Measurements from ENCODE around the gene LRRC74A. TPM values are rescaled to one million over a fixed set of nuclear protein-coding genes. Genes with fewer than 3 reads are reported as not detected.
A peak's percentile ranks its signal among the peaks of the same experiment; 100 is the strongest.

Gene LRRC74A
- total and polyA plus RNA-seq, 4 experiments from 2014 or later: not detected

- H3K4me1 ChIP-seq (ENCODE audit: insufficient read depth, low read length): peaks cover 25% of the 10 kb centered on the region
- H3K36me3 Mint-ChIP-seq: peaks cover 5 to 18% of the 10 kb centered on the region in 2 donors
- no peaks in the 10 kb centered on the region for H3K27me3 ChIP-seq (ENCODE audit: insufficient read depth, low read length)
- H3K4me3 ChIP-seq (ENCODE audit: low read length in 2 of 2): no peak overlapping the region
- H3K4me1 Mint-ChIP-seq: peaks cover 14 to 24% (median 17%) of the 10 kb centered on the region in 4 donors
- no peaks in the 10 kb centered on the region for H3K27me3 Mint-ChIP-seq
- H3K9me3 ChIP-seq (ENCODE audit: control insufficient read depth in 1 of 2, low read length in 2 of 2): no peaks in the 10 kb centered on the region
- ChIA-PET CTCF (ENCODE audit: partially characterized antibody) (interaction anchor here (1.5 to 10.5 kb wide), 3 partner anchors 31 to 72 kb away, joined by 3 to 209 read pairs (median 27); no protein-coding TSS in a partner anchor), POLR2A (ENCODE audit: partially characterized antibody) (interaction anchor here (1.4 kb wide), 1 partner anchor 27 kb away, joined by 3 read pairs; no protein-coding TSS in a partner anchor)
- intact Hi-C loops (cut with micrococcal nuclease): no loop called here
- H3K27ac ChIP-seq (ENCODE audit: low read depth, low read length): no peak overlapping the region
- no peaks in the 10 kb centered on the region for H3K9me3 Mint-ChIP-seq
- no peak overlapping the region for H3K4me3 Mint-ChIP-seq
- peak overlapping the region in 6 of 7 donors; percentile 1 to 85 (median 62) for H3K27ac Mint-ChIP-seq
- H3K36me3 ChIP-seq (ENCODE audit: insufficient read depth, low read length): no peaks in the 10 kb centered on the region
- no peak for DNase-seq
Measured at GRCh38 chr14:76780360-76780759, 45.8 kb upstream of the LRRC74A start.

- DNase-seq: no peak
- Mint-ChIP-seq H3K9me3 (no peaks in the 10 kb centered on the region), H3K27me3 (no peaks in the 10 kb centered on the region), H3K4me1 (peaks cover 14 to 24% (median 17%) of the 10 kb centered on the region in 4 donors), H3K36me3 (peaks cover 5 to 21% of the 10 kb centered on the region in 2 donors), H3K27ac (peak overlapping the region in 4 of 7 donors; percentile 58 to 77 (median 69)), H3K4me3 (no peak overlapping the region)
- ChIA-PET POLR2A (ENCODE audit: partially characterized antibody) (interaction anchor here (1.4 kb wide), 1 partner anchor 26 kb away, joined by 3 read pairs; no protein-coding TSS in a partner anchor), CTCF (ENCODE audit: partially characterized antibody) (interaction anchor here (1.5 to 10.5 kb wide), 4 partner anchors 10 to 72 kb away, joined by 3 to 209 read pairs (median 28); no protein-coding TSS in a partner anchor)
- Histone ChIP-seq H3K4me3 (ENCODE audit: low read length in 2 of 2) (no peak overlapping the region), H3K27ac (ENCODE audit: low read depth, low read length) (no peak overlapping the region), H3K4me1 (ENCODE audit: insufficient read depth, low read length) (peaks cover 25% of the 10 kb centered on the region), H3K27me3 (ENCODE audit: insufficient read depth, low read length) (no peaks in the 10 kb centered on the region), H3K9me3 (ENCODE audit: control insufficient read depth in 1 of 2, low read length in 2 of 2) (no peaks in the 10 kb centered on the region), H3K36me3 (ENCODE audit: insufficient read depth, low read length) (no peaks in the 10 kb centered on the region)
- intact Hi-C loops (cut with micrococcal nuclease): no loop called here
Measured at GRCh38 chr14:76780875-76781647, 45.1 kb upstream of the LRRC74A start.

DNA sequence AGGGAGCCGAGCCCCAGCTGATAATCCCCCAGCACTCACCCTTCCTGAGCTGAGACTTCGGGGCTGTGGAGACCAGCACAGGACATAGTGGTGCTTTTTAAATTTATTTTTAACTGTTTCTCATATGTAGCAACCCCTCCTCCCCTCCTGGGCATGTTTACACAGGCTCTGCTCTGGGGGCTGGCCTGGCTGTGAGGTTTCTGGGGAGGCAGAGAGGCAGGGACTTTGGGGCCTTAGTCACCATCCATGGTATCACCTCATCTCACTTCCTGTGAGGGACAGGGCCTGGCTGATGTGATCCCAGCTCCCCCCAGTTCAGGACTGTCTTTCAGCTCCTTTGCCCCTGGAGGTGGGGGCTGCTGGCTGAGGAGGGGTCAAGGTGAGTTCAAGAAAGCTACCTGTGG is 44.6 kb upstream of the LRRC74A start:
- H3K36me3 ChIP-seq (ENCODE audit: insufficient read depth, low read length): peaks cover under 1% of the 10 kb centered on the region
- CTCF ChIA-PET (ENCODE audit: partially characterized antibody): interaction anchor here (4.8 to 10.5 kb wide), 3 partner anchors 11 to 73 kb away, joined by 27 to 209 read pairs (median 30); no protein-coding TSS in a partner anchor
- H3K27me3 ChIP-seq (ENCODE audit: insufficient read depth, low read length): no peaks in the 10 kb centered on the region
- H3K27ac ChIP-seq (ENCODE audit: low read depth, low read length): no peak overlapping the region
- H3K4me1 ChIP-seq (ENCODE audit: insufficient read depth, low read length): peaks cover 25% of the 10 kb centered on the region
- no peaks in the 10 kb centered on the region for H3K9me3 ChIP-seq (ENCODE audit: control insufficient read depth in 1 of 2, low read length in 2 of 2)
- DNase-seq: no peak
- H3K4me3 ChIP-seq (ENCODE audit: low read length in 2 of 2): no peak overlapping the region
- POLR2A ChIA-PET (ENCODE audit: partially characterized antibody): interaction anchor here (1.4 kb wide), 1 partner anchor 25 kb away, joined by 3 read pairs; no protein-coding TSS in a partner anchor
- no peaks in the 10 kb centered on the region for H3K9me3 Mint-ChIP-seq
- H3K27ac Mint-ChIP-seq: peak overlapping the region in 5 of 7 donors; percentile 7 to 79 (median 48)
- H3K27me3 Mint-ChIP-seq: no peaks in the 10 kb centered on the region
- no peak overlapping the region for H3K4me3 Mint-ChIP-seq
- peaks cover 5 to 24% of the 10 kb centered on the region in 2 donors for H3K36me3 Mint-ChIP-seq
- peaks cover 14 to 24% (median 17%) of the 10 kb centered on the region in 4 donors for H3K4me1 Mint-ChIP-seq
- intact Hi-C loops (cut with micrococcal nuclease): no loop called here

DNA sequence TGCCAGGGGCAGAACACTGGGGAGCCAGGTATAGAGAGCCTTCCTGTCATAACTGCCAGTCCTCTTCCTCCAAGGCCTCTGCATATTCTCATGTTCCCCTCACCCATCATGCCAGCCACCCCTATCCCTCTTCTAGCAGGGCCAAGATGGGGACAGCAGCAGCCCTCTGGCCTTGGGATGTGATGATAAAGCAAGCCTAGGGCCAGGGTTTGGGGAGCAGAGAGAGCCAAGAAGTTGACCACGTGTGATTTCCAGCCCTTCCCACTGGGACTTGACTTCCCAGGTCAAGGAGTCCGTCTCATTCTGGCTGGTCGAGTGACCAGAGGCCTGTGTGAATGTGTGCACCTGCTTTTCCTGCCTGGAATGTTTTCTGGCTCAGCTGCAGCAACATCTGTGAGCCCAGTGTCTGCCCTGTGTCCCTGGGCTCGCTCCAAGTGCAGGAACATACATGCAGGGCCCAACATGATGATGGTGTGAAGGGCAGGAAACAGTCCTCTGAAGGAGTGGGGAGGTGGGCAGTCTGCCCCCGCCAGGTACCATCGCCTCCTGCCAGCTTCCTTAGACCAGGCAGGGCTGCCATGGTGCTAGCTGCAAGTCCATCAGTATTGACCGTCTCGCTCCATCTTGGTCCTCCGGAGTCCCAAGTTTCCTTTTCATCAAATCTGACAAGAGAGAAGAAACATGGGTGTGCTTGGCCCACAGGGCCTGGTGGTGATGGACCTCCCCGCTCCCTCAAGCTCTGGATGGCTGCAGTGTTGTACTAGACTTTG is 43.9 kb upstream of the LRRC74A start:
- H3K36me3 Mint-ChIP-seq: peaks cover 10 to 31% of the 10 kb centered on the region in 2 donors
- H3K9me3 Mint-ChIP-seq: no peaks in the 10 kb centered on the region
- peaks cover 14 to 24% (median 16%) of the 10 kb centered on the region in 4 donors for H3K4me1 Mint-ChIP-seq
- Histone ChIP-seq H3K9me3 (ENCODE audit: control insufficient read depth in 1 of 2, low read length in 2 of 2) (no peaks in the 10 kb centered on the region), H3K4me3 (ENCODE audit: low read length in 2 of 2) (peak overlapping the region in 1 of 2 donors; percentile 16), H3K27me3 (ENCODE audit: insufficient read depth, low read length) (no peaks in the 10 kb centered on the region), H3K36me3 (ENCODE audit: insufficient read depth, low read length) (peaks cover 5% of the 10 kb centered on the region), H3K27ac (ENCODE audit: low read depth, low read length) (peak overlapping the region; percentile 30), H3K4me1 (ENCODE audit: insufficient read depth, low read length) (peaks cover 25% of the 10 kb centered on the region)
- no peak for DNase-seq
- CTCF ChIA-PET (ENCODE audit: partially characterized antibody): interaction anchor here (1.0 to 10.5 kb wide), 4 partner anchors 11 to 74 kb away, joined by 3 to 209 read pairs (median 28); no protein-coding TSS in a partner anchor
- H3K4me3 Mint-ChIP-seq: peak overlapping the region in 6 of 8 donors; percentile 39 to 73 (median 62)
- H3K27ac Mint-ChIP-seq: peak overlapping the region in 6 of 7 donors; percentile 74 to 95 (median 90)
- intact Hi-C loops (cut with micrococcal nuclease): no loop called here
- POLR2A ChIA-PET (ENCODE audit: partially characterized antibody): interaction anchor here (1.0 to 3.1 kb wide), 2 partner anchors 16 to 30 kb away, joined by 4 to 14 read pairs; partner anchors contain the start of gene ANGEL1
- no peaks in the 10 kb centered on the region for H3K27me3 Mint-ChIP-seq

DNA sequence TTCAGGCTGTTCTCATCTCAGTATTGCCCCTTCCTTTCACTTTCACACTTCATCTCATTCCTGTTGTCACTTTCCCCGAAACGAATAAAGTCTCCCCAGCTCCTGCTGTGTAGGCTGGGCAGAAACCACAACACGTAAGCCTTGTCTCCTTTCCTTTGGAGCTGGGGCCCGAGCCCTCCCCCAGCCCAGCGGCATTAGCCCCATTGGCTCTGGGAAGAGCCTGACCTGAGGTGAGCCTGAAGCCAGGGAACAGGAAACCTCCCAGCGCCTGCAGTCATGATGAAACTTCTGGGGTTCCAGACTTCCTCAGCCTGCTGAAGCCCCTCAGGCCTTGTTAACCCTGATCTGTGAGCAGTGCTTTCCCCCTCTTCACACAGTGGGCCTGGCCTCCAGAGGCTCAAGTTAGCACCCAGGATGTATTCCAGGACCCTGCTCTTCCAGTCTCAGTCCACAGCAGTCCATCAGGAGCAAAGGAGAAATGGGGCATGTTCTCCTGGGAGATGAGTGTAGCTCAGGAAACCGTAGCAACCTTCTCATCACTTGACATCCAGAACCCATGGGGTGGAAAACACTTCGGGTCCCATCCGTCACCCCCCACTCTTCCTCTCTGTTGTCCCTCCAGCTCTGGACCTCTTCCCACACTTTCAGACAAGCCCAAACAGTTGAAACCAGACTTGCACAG is 43.2 kb upstream of the LRRC74A start:
- Histone ChIP-seq H3K36me3 (ENCODE audit: insufficient read depth, low read length) (peaks cover 9% of the 10 kb centered on the region), H3K4me3 (ENCODE audit: low read length in 2 of 2) (peak overlapping the region in 1 of 2 donors; percentile 16), H3K27ac (ENCODE audit: low read depth, low read length) (peak overlapping the region; percentile 30), H3K27me3 (ENCODE audit: insufficient read depth, low read length) (no peaks in the 10 kb centered on the region), H3K9me3 (ENCODE audit: control insufficient read depth in 1 of 2, low read length in 2 of 2) (no peaks in the 10 kb centered on the region), H3K4me1 (ENCODE audit: insufficient read depth, low read length) (peaks cover 25% of the 10 kb centered on the region)
- DNase-seq: no peak
- Mint-ChIP-seq H3K27me3 (no peaks in the 10 kb centered on the region), H3K36me3 (peaks cover 17 to 37% of the 10 kb centered on the region in 2 donors), H3K4me3 (peak overlapping the region; percentile 17 to 73 (median 56)), H3K4me1 (peaks cover 13 to 24% (median 14%) of the 10 kb centered on the region in 4 donors), H3K9me3 (no peaks in the 10 kb centered on the region), H3K27ac (peak overlapping the region; percentile 74 to 95 (median 87))
- intact Hi-C loops (cut with micrococcal nuclease): no loop called here
- ChIA-PET POLR2A (ENCODE audit: partially characterized antibody) (interaction anchor here (1.0 to 3.1 kb wide), 2 partner anchors 17 to 29 kb away, joined by 4 to 14 read pairs; partner anchors contain the start of gene ANGEL1), CTCF (ENCODE audit: partially characterized antibody) (interaction anchor here (1.0 to 10.5 kb wide), 6 partner anchors 12 to 74 kb away, joined by 3 to 209 read pairs (median 24); no protein-coding TSS in a partner anchor)

GRCh38 chr14:76784266-76784874 is 41.8 kb upstream of the LRRC74A start:
- Histone ChIP-seq H3K4me1 (ENCODE audit: insufficient read depth, low read length) (peaks cover 25% of the 10 kb centered on the region), H3K4me3 (ENCODE audit: low read length in 2 of 2) (no peak overlapping the region), H3K36me3 (ENCODE audit: insufficient read depth, low read length) (peaks cover 22% of the 10 kb centered on the region), H3K27ac (ENCODE audit: low read depth, low read length) (no peak overlapping the region), H3K9me3 (ENCODE audit: control insufficient read depth in 1 of 2, low read length in 2 of 2) (no peaks in the 10 kb centered on the region), H3K27me3 (ENCODE audit: insufficient read depth, low read length) (no peaks in the 10 kb centered on the region)
- Mint-ChIP-seq H3K27ac (peak overlapping the region; percentile 35 to 95 (median 82)), H3K27me3 (no peaks in the 10 kb centered on the region), H3K4me3 (no peak overlapping the region), H3K4me1 (peaks cover 13 to 24% (median 14%) of the 10 kb centered on the region in 4 donors), H3K36me3 (peaks cover 23 to 50% of the 10 kb centered on the region in 2 donors), H3K9me3 (no peaks in the 10 kb centered on the region)
- POLR2A ChIA-PET (ENCODE audit: partially characterized antibody): interaction anchor here (1.0 to 3.1 kb wide), 4 partner anchors 16 to 74 kb away, joined by 3 to 14 read pairs (median 4); partner anchors contain the start of genes ANGEL1 and VASH1
- no peak for DNase-seq
- intact Hi-C loops (cut with micrococcal nuclease): loop anchor here (1.0 to 2.0 kb wide), 2 partner anchors 26 to 74 kb away; no protein-coding TSS in a partner anchor
- CTCF ChIA-PET (ENCODE audit: partially characterized antibody): interaction anchor here (1.0 to 10.5 kb wide), 16 partner anchors 13 to 284 kb away, joined by 3 to 209 read pairs (median 6); partner anchors contain the start of genes ANGEL1 and VASH1
